H1 (cell line): ENCODE results near the gene COL1A1. TPM values are rescaled to one million over a fixed set of nuclear protein-coding genes. Genes with fewer than 3 reads are reported as not detected.

Experiments used
- CTCF ChIA-PET: fragments of 300-600 bp; sonication (Branson Sonifier 250); formaldehyde crosslinking; loops from one replicate; lab custom pipeline; 2021; ENCODE audit not compliant: partially characterized antibody; lab: Charles Lee
- POLR2A ChIA-PET: fragments of 300-600 bp; sonication (Branson Sonifier 250); formaldehyde crosslinking; loops from one replicate; lab custom pipeline; 2021; ENCODE audit warnings: inconsistent platforms; ENCODE audit not compliant: partially characterized antibody; lab: Charles Lee
- DNase-seq, 2 experiments: peaks; one replicate each; pipeline versions ENCODE4 v3.0.0 to v3.0.0-alpha.2; 2010 to 2022; ENCODE audit warnings: low spot score in 2 of 2, low read depth in 1 of 2, mixed read lengths in 1 of 2
- FAIRE-seq: peaks from 2 replicates; lab custom pipeline; 2011; peaks lifted over from hg19 to GRCh38; lab: Jason Lieb, UNC
- H2AFZ ChIP-seq: 2 replicates; pipeline ENCODE4 v1.8.1; 2012; ENCODE audit warnings: low read length, inconsistent platforms
- H2AK5ac ChIP-seq: 2 replicates; pipeline ENCODE4 v1.6.1; 2013; ENCODE audit warnings: low read depth, low read length
- H2BK120ac ChIP-seq: replicated peaks from 2 replicates; pipeline ENCODE3; 2013; ENCODE audit warnings: low read depth, low read length, inconsistent platforms
- H2BK12ac ChIP-seq: 2 replicates; pipeline ENCODE4 v1.6.1; 2013; ENCODE audit warnings: low read depth, low read length
- H2BK15ac ChIP-seq: 2 replicates; pipeline ENCODE4 v1.6.1; 2013; ENCODE audit warnings: low read length
- H2BK20ac ChIP-seq: 2 replicates; pipeline ENCODE4 v1.6.1; 2013; ENCODE audit warnings: low read length
- H2BK5ac ChIP-seq: 2 replicates; pipeline ENCODE4 v1.6.1; 2013; ENCODE audit warnings: low read depth, low read length
- H3K14ac ChIP-seq: 2 replicates; pipeline ENCODE4 v1.6.1; 2013; ENCODE audit warnings: inconsistent platforms; ENCODE audit not compliant: insufficient read length
- H3K18ac ChIP-seq: 2 replicates; pipeline ENCODE4 v1.6.1; 2013; ENCODE audit warnings: low read length; ENCODE audit errors: extremely low read depth
- H3K23ac ChIP-seq: 2 replicates; pipeline ENCODE4 v1.6.1; 2013; ENCODE audit warnings: inconsistent platforms; ENCODE audit not compliant: insufficient read length
- H3K23me2 ChIP-seq: 2 replicates; pipeline ENCODE4 v1.6.1; 2013; ENCODE audit warnings: low read depth, low read length
- H3K27ac ChIP-seq: 2 replicates; pipeline ENCODE4 v1.6.1; 2011; ENCODE audit warnings: low read depth, low read length, inconsistent platforms
- H3K27me3 ChIP-seq, 4 experiments: replicated peaks in 1 of 4; 1 replicate in 1 of 4; 2 replicates in 3 of 4; pipeline versions ENCODE4 v1.6.1 to v1.8.1; 2011 to 2013; ENCODE audit warnings: low read length in 3 of 4, mild to moderate bottlenecking in 3 of 4, inconsistent platforms in 2 of 4, mixed read lengths in 2 of 4, moderate library complexity in 1 of 4; ENCODE audit not compliant: control insufficient read depth in 3 of 4, insufficient read depth in 3 of 4; ENCODE audit errors: extremely low read depth in 1 of 4
- H3K36me3 ChIP-seq, 4 experiments: 2 replicates each; pipeline versions ENCODE4 v1.6.1 to v1.8.1; 2011 to 2013; ENCODE audit warnings: mild to moderate bottlenecking in 4 of 4, low read length in 3 of 4, moderate library complexity in 2 of 4, control low read depth in 1 of 4, inconsistent platforms in 1 of 4; ENCODE audit not compliant: insufficient read depth in 4 of 4, control insufficient read depth in 2 of 4
- H3K4ac ChIP-seq: replicated peaks from 2 replicates; pipeline ENCODE3; 2013; ENCODE audit warnings: low read length, low read depth, mixed read lengths, inconsistent platforms; ENCODE audit not compliant: insufficient read length
- H3K4me1 ChIP-seq, 4 experiments: replicated peaks in 1 of 4; 1 replicate in 1 of 4; 2 replicates in 3 of 4; pipeline versions ENCODE4 v1.6.1 to v1.8.1; 2011 to 2013; ENCODE audit warnings: low read length in 3 of 4, inconsistent platforms in 2 of 4, mixed read lengths in 1 of 4; ENCODE audit not compliant: insufficient read depth in 4 of 4, control insufficient read depth in 3 of 4
- H3K4me2 ChIP-seq, 2 experiments: 2 replicates each; pipeline versions ENCODE4 v1.6.1 to v1.8.1; 2011 to 2013; ENCODE audit warnings: low read depth in 2 of 2, low read length in 2 of 2, control low read depth in 1 of 2, inconsistent platforms in 1 of 2, mild to moderate bottlenecking in 1 of 2; ENCODE audit not compliant: insufficient read depth in 1 of 2
- H3K4me3 ChIP-seq, 4 experiments: fragments of 200-600, 300-600 bp in 1 of 4; sonication (generic), shearing (Covaris generic), sonication (Bioruptor Twin) in 1 of 4; 2 replicates each; pipeline versions ENCODE4 v1.5.1 to v1.8.1; 2011 to 2016; ENCODE audit warnings: low read length in 4 of 4, low read depth in 3 of 4, control low read depth in 2 of 4, inconsistent platforms in 2 of 4, mild to moderate bottlenecking in 2 of 4, mixed read lengths in 1 of 4, moderate library complexity in 1 of 4; ENCODE audit not compliant: insufficient read depth in 2 of 4; ENCODE audit errors: extremely low read depth in 1 of 4
- H3K56ac ChIP-seq: replicated peaks from 2 replicates; pipeline ENCODE3; 2013; ENCODE audit warnings: low read depth, mild to moderate bottlenecking, mixed read lengths, low read length, inconsistent platforms; ENCODE audit not compliant: insufficient read length
- H3K79me1 ChIP-seq: 2 replicates; pipeline ENCODE4 v1.6.1; 2013; ENCODE audit warnings: low read depth, low read length, control low read depth
- H3K79me2 ChIP-seq, 2 experiments: 2 replicates each; pipeline versions ENCODE4 v1.6.1 to v1.8.1; 2012 to 2013; ENCODE audit warnings: low read length in 2 of 2, mild to moderate bottlenecking in 2 of 2, inconsistent platforms in 1 of 2; ENCODE audit not compliant: insufficient read depth in 2 of 2, control insufficient read depth in 1 of 2
- H3K9ac ChIP-seq, 4 experiments: replicated peaks in 1 of 4; 1 replicate in 1 of 4; 2 replicates in 3 of 4; pipeline versions ENCODE4 v1.6.1 to v1.8.1; 2011 to 2013; ENCODE audit warnings: low read depth in 3 of 4, low read length in 3 of 4, control low read depth in 2 of 4, mild to moderate bottlenecking in 2 of 4, moderate library complexity in 2 of 4, inconsistent platforms in 1 of 4; ENCODE audit errors: extremely low read depth in 1 of 4
- H3K9me3 ChIP-seq, 2 experiments: 2 replicates each; pipeline versions ENCODE4 v1.6.1 to v1.8.1; 2012 to 2013; ENCODE audit warnings: mild to moderate bottlenecking in 2 of 2, moderate library complexity in 2 of 2, control low read depth in 1 of 2, inconsistent platforms in 1 of 2, low read depth in 1 of 2, low read length in 1 of 2, mixed read lengths in 1 of 2; ENCODE audit not compliant: insufficient read depth in 2 of 2
- H4K20me1 ChIP-seq, 2 experiments: replicated peaks in 1 of 2; 2 replicates each; pipeline versions ENCODE3 to v1.8.1; 2011 to 2013; ENCODE audit warnings: inconsistent platforms in 2 of 2, low read length in 2 of 2, mild to moderate bottlenecking in 1 of 2; ENCODE audit not compliant: insufficient read depth in 2 of 2, control insufficient read depth in 1 of 2
- H4K5ac ChIP-seq: 2 replicates; pipeline ENCODE4 v1.6.1; 2013; ENCODE audit warnings: low read length, low read depth, mixed read lengths, inconsistent platforms; ENCODE audit not compliant: insufficient read length
- H4K8ac ChIP-seq: 2 replicates; pipeline ENCODE4 v1.8.0; 2013; ENCODE audit warnings: mild to moderate bottlenecking, moderate library complexity, low read length, inconsistent platforms; ENCODE audit not compliant: insufficient read depth; ENCODE audit errors: extremely low read depth
- H4K91ac ChIP-seq: replicated peaks from 2 replicates; pipeline ENCODE3; 2013; ENCODE audit warnings: low read length, mixed read lengths, inconsistent platforms; ENCODE audit not compliant: insufficient read length
- SIN3A ChIP-seq, 2 experiments: IDR thresholded peaks in 1 of 2; conservative IDR thresholded peaks in 1 of 2; 2 replicates each; pipeline ENCODE4 v1.6.1; 2011 to 2012; ENCODE audit warnings: low read length in 2 of 2, improper control_type of control experiment in 1 of 2, low read depth in 1 of 2, mild to moderate bottlenecking in 1 of 2
- WGBS, 2 experiments: shearing (Covaris generic) in 1 of 2; methylation state at CpG; one replicate each; pipeline versions ENCODE4 v1.1.6 to v1.1.7; 2013 to 2015; ENCODE audit warnings: low lambda C conversion rate in 2 of 2, mixed read lengths in 2 of 2, inconsistent platforms in 1 of 2, low coverage in 1 of 2, missing lambda C conversion rate in 1 of 2; ENCODE audit not compliant: insufficient replicate concordance in 2 of 2, insufficient coverage in 1 of 2, insufficient read length in 1 of 2; ENCODE audit errors: extremely low coverage in 1 of 2, missing lambda C conversion rate in 1 of 2; 5-methylcytosine and 5-hydroxymethylcytosine counted together
- polyA plus RNA-seq, 7 experiments: library from polyadenylated mRNA; depleted of rRNA in 3 of 7; stranded (reverse) in 5 of 7; unstranded in 2 of 7; fragments of >200 nt in 5 of 7; fragments of 200-250 nt in 2 of 7; gene quantifications; 1 replicate in 5 of 7; 2 replicates in 1 of 7; 4 replicates in 1 of 7; pipeline versions ENCODE4 v1.2.1 to v1.2.3, GENCODE V29; 2011 to 2013; ENCODE audit warnings: missing spikeins in 2 of 7, mixed read lengths in 2 of 7
- total RNA-seq: library from RNA; stranded (reverse); fragmentation: NEBNext Ultra II Directional; extraction: Animal tissue kit (Norgen Biotek cat#: 25700); gene quantifications from 2 replicates; pipeline ENCODE4 v1.2.1, GENCODE V29; 2021

COL1A1 gene
- total and polyA plus RNA-seq, 2 of the 8 experiments (the other 6 are each of a cell fraction or from before 2014, with no cell fraction given), result 14.1 to 80.4 TPM

DNA sequence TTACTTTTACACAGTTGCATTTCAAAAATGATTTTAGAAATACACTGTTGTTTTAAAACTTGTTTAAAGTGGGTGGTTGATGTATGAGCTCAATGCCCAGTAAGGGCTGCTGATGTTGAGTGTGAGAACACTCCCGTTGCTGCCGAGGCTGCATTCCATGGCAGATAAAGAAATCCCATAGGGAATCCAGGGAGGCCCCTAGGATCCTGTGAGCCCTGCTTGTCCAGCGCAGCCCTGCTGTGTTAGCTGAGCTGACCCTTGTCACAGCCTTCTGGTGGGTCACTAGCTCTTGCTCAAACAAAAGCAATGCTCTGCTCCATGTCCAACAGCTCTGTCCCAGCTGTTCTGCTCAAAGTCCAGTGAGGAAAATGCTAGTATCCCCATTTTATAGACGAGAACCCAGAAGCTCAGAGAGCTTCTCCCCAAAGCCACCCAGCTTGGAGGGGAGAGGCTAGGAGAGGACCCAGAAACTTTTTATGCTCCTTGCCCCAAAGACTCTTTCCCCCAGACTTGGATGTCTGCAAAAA lies 18.6 kb upstream of the COL1A1 start:
- no peaks in the 10 kb centered on the region for H3K36me3 ChIP-seq
- no peaks in the 10 kb centered on the region for H4K20me1 ChIP-seq
- no peak overlapping the region for H4K5ac ChIP-seq
- H3K4me1 ChIP-seq, result peaks cover 2 to 7% (median 6%) of the 10 kb centered on the region in 4 experiments; a peak in 6 of 7 replicates
- H3K27ac ChIP-seq, result no peak overlapping the region
- no peak overlapping the region; the same call in 1 of the 2 replicates for H2BK5ac ChIP-seq
- H2BK20ac ChIP-seq, result no peak overlapping the region
- no peak overlapping the region for H3K23ac ChIP-seq
- no peak for DNase-seq
- H2AK5ac ChIP-seq, result no peak overlapping the region
- H3K18ac ChIP-seq, result peak overlapping the region; percentile 17; the same call in 1 of the 2 replicates
- ChIA-PET POLR2A (interaction anchor here (0.8 to 1.5 kb wide), 3 partner anchors 12 to 21 kb away, joined by 3 to 5 read pairs (median 4); no protein-coding TSS in a partner anchor), CTCF (interaction anchor here (1.5 to 24.4 kb wide), 4 partner anchors 8 to 61 kb away, joined by 5 to 1349 read pairs (median 120); partner anchors contain the start of genes COL1A1 and TMEM92)
- H4K8ac ChIP-seq, result no peak overlapping the region
- H4K91ac ChIP-seq, result no peak overlapping the region
- no peak overlapping the region for H3K4me2 ChIP-seq
- H3K79me2 ChIP-seq, result no peaks in the 10 kb centered on the region
- H3K9ac ChIP-seq, result no peak overlapping the region
- no peak overlapping the region for H3K56ac ChIP-seq
- no peak overlapping the region for H3K4me3 ChIP-seq
- 76% methylated on average over 4 of the region's 4 CpGs; no CpG with 5 or more reads in 1 of the 2 experiments for WGBS, 2 experiments
- no peaks in the 10 kb centered on the region for H3K27me3 ChIP-seq
- no peaks in the 10 kb centered on the region for H3K79me1 ChIP-seq
- H2BK12ac ChIP-seq, result no peak overlapping the region
- H2AFZ ChIP-seq, result no peak overlapping the region
- H3K9me3 ChIP-seq, result no peaks in the 10 kb centered on the region; a peak in 1 of 4 replicates
- no peak overlapping the region for H3K4ac ChIP-seq
- H3K23me2 ChIP-seq, result no peaks in the 10 kb centered on the region
- H2BK120ac ChIP-seq, result no peak overlapping the region
- FAIRE-seq, result peak; percentile 55
- H3K14ac ChIP-seq, result no peak overlapping the region
- H2BK15ac ChIP-seq, result no peak overlapping the region
- no peak for TF ChIP-seq SIN3A (conservative IDR thresholded peaks at IDR 0.05 in 1 of 2, IDR thresholded peaks at IDR 0.05 in 1 of 2; ENCODE audit: low read depth in 1 of 2, low read length in 2 of 2)
